ELF-1 (cell line): ENCODE measurements around the gene PTPN11.
"Not testable (repeated sequence)": the region's sequence is repeated elsewhere in the genome, so short reads cannot be mapped to it uniquely, and the experiment has no call there.

Experiments
- DNase-seq: peaks from one replicate; pipeline ENCODE4 v3.0.0-alpha.2; 2016; ENCODE audit warnings: low read depth, low spot score

The PTPN11 gene

GRCh38 chr12:112514456-112514855 is 95.7 kb downstream of the PTPN11 start:
- no peak for DNase-seq

GRCh38 chr12:112514926-112515642 is 96.3 kb downstream of the PTPN11 start:
- no peak for DNase-seq

DNA sequence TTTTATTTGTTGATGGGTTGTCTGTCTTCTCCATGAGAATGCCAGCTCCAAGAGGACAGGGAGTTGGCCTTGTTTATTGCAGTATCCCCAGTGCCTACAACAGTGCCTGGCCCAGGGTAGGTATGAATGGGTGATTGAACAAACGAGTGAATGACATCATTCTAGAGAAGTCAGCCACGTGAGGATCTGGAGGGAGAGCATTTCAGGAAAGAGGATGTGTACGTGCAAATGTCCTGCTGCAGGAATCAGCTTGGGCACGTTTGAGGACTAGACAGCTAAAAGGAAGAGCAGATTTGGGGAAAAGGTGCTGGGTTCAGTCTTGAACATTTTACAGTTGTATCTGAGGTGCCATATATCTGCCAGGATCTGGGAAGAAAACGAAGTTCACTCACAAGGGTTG is 97.1 kb downstream of the PTPN11 start:
- DNase-seq, result no peak

DNA sequence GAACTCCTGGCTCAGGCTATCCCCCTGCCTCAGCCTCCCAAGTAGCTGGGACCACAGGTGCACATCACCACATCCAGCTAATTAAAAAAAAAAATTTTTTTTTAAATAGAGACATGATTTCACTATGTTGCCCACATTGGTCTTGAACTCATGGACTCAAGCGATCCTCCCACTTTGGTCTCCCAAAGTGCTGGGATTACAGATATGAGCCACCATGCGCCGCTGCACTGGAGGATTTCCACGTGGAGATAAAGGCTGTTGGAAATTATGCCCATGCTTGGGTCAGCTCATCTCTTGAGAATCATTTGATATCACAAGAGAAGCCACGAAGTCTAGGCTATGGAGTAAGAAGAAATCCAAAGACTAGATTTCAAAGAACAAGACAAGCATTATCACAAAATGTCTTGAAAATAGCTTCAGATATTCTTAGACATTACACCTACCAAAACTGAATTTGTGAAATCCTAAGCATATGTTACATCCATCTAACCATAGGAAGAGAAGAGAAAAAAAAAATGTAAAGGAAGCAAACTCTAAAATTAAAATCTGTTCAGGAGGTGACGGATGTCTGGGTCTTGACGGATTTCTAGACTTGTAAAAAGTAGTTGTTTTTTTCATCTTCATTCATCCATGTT is 99.1 kb downstream of the PTPN11 start:
- no peak for DNase-seq

- DNase-seq, result no peak
Observed at GRCh38 chr12:112518365-112518735, 99.6 kb downstream of the PTPN11 start.

GRCh38 chr12:112519841-112520340 is 101.1 kb downstream of the PTPN11 start:
- DNase-seq, result not testable (repeated sequence)

- DNase-seq, result no peak
Observed at GRCh38 chr12:112523856-112524255, 105.1 kb downstream of the PTPN11 start.

DNA sequence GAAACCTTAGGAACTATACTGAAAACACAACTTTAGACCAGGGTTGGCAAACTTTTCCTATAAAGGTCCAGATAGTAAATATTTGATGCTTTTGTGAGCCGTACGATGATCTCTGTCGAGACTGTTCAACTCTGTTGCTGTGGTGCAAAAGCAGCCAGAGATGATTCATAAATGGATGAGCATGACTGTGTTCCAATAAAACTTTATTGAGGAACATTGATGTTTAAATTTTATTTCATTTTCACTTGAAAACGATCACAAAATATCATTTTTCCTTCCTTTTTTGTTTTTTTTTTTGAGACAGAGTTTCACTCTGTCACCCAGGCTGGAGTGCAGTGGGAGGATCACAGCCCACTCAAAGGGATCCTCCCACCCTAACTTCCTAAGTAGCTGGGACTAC is 105.5 kb downstream of the PTPN11 start:
- DNase-seq, result no peak

DNA sequence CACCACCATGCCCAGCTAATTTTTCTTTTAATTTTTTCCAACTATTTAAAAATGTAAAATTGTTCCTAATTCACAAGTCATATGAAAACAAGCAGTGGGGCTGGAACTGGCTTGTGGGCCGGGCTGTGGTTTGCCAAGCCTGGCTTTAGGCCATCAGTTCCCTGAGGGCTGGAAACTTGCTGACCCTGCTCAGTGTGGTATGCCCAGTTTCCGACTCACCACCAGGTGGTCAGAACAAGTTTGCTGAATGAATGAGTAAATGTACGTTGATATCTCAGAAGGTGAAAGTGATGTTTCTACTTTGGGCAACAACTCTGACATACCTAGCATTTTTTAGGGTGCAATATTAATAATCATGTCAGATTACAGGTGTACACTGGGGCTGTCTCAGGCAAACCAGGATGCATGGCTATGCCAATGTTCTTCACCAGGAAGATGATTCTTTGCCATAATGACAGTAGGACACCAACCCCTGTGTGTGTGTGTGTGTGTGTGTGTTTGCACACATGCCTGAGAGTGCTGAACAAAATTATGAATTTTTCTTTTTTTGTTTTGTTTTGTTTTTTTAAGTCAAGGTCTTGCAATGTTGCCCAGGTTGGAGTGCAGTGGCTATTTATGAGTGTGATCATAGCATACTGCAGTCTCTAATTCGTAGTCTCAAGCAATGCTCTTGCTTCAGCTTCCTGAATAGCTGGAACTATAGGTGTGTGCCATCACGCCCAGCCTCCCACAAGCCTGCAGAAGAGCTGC is 106.1 kb downstream of the PTPN11 start:
- peak; percentile 64 for DNase-seq

DNA sequence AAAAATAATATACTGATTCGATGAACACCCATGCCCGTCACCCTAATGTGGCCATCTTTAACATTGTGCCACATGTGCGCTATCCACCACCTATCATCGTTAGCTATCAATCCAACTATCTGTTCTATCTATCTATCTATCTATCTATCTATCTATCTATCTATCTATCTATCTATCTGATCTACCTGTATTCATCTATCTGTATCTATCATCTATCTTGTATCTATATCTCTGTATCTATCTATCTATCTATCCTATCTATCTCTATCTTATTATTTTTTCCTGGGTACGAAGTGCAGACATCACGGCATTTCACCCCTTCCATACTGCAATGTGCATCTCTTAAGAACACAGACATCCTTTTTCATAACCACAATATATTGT is 106.7 kb downstream of the PTPN11 start:
- no peak for DNase-seq

GRCh38 chr12:112527082-112527481 is 108.3 kb downstream of the PTPN11 start:
- no peak for DNase-seq

DNA sequence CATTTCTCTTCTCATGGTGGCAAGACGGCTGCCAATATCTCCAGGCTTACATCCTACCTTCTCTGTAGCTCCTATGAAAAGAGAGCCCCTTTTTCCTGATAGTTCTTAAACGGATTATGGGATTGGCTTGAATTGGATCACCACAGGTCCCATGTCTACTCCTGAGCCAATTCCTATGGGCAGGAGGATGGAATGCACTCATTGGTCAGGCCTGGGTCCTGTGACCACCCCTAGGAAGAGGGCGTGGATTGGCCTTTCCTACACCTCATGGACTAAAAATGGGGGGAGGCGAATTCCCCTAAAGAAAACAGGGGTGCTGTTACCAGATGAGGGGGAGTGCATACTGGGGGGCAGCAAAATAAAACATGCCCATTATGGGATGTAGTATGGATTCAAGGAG is 108.8 kb downstream of the PTPN11 start:
- no peak for DNase-seq

- DNase-seq, result no peak
Observed at GRCh38 chr12:112528521-112528920, 109.8 kb downstream of the PTPN11 start.

DNA sequence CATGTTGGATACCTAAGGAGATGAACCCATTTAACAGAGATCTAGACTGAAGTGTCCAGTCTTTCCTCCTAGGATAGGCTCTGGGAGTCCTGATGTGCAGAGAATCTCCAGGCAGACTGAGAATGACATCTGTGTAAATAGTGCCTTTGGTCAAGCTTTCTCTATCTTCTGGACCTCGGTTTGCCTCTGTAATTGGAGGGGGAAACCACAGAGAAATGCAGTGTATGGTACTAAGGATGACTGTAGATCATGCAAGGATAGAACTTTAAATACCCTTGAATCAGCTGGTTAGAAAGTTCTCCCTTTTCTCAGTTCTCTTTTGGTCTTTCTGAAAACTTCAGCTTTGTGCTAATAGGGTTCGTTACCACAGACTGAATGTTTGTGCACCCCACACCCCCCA is 112.2 kb downstream of the PTPN11 start:
- no peak for DNase-seq

- DNase-seq, result no peak
Observed at GRCh38 chr12:112532106-112532505, 113.4 kb downstream of the PTPN11 start.

DNA sequence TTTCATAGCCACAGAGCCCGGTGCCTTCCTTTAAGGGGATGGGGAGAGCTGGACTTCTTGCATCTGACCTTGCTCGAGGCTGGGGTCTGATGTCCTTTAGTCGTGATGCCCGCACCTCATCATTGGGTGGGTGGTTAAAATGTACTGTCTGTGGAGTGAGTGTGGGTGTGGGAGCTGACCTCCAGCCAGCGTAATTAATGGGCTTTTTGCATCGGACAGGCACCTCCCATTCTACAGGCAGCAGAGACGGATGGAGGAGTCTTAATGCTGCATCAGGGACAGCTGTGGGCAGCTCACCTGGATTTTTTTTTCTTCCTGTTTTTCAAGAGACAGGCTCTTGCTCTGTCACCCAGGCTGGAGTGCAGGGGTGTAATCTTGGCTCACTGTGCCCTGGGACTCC is 114.8 kb downstream of the PTPN11 start:
- no peak for DNase-seq

- no peak for DNase-seq
Observed at GRCh38 chr12:112535017-112535416, 116.3 kb downstream of the PTPN11 start.

- DNase-seq, result no peak
Observed at GRCh38 chr12:112535637-112536366, 117.1 kb downstream of the PTPN11 start.

GRCh38 chr12:112536367-112536730 is 117.6 kb downstream of the PTPN11 start:
- DNase-seq, result no peak

- peak; percentile 86 for DNase-seq
Observed at GRCh38 chr12:112537710-112538396, 119.1 kb downstream of the PTPN11 start.

- DNase-seq, result no peak
Observed at GRCh38 chr12:112538740-112539139, 120.0 kb downstream of the PTPN11 start.
